WTC11 (cell line): ENCODE results near the gene INHA.

ENCODE experiments used
- CTCF ChIP-seq: fragments of 200-600 bp; IDR thresholded peaks from 2 replicates; pipeline ENCODE4 v1.8.0; 2022; ENCODE audit warnings: antibody characterized with exemption
- USF1 ChIP-seq: sonication (generic); formaldehyde crosslinking; IDR thresholded peaks from 2 replicates; pipeline ENCODE4 v1.8.0; 2022; ENCODE audit warnings: mild to moderate bottlenecking, missing genetic modification reagents

- no peak for TF ChIP-seq USF1
- no peak for TF ChIP-seq CTCF
Measured at GRCh38 chr2:219551441-219552381, 20.4 kb upstream of the INHA start.
